WERI-Rb-1 (cell line): ENCODE measurements around the gene MDH1.
"Not testable (repeated sequence)": the region's sequence is repeated elsewhere in the genome, so short reads cannot be mapped to it uniquely, and the experiment has no call there.

Experiments used
- DNase-seq: peaks from one replicate; pipeline ENCODE4 v3.0.0-alpha.2; 2020
- H3K27ac ChIP-seq: fragments of 250-450 bp; sonication (Bioruptor Pico); 2 replicates; pipeline ENCODE4 v1.5.1; 2020; ENCODE audit warnings: mild to moderate bottlenecking, moderate library complexity
- H3K27me3 ChIP-seq: fragments of 250-450 bp; sonication (Bioruptor Pico); 2 replicates; pipeline ENCODE4 v1.5.1; 2021; ENCODE audit warnings: mild to moderate bottlenecking, low read depth, moderate library complexity; ENCODE audit not compliant: insufficient read depth, severe bottlenecking
- H3K36me3 ChIP-seq: fragments of 250-450 bp; sonication (Bioruptor Pico); 2 replicates; pipeline ENCODE4 v1.5.1; 2020; ENCODE audit warnings: mild to moderate bottlenecking, moderate library complexity
- H3K4me3 ChIP-seq: 2 replicates; pipeline ENCODE4 v1.5.1; 2011; ENCODE audit warnings: low read depth, mild to moderate bottlenecking, control low read depth, low read length
- H3K9me3 ChIP-seq: fragments of 250-450 bp; sonication (Bioruptor Pico); 2 replicates; pipeline ENCODE4 v1.5.1; 2021; ENCODE audit warnings: mild to moderate bottlenecking, moderate library complexity; ENCODE audit not compliant: severe bottlenecking
- TF ChIP-seq, protein P1 (sequence below): IDR thresholded peaks from 2 replicates; pipeline ENCODE4 v1.5.1; 2011; ENCODE audit warnings: low read depth, mild to moderate bottlenecking, control low read depth, inconsistent platforms, low read length

MDH1 gene

DNA sequence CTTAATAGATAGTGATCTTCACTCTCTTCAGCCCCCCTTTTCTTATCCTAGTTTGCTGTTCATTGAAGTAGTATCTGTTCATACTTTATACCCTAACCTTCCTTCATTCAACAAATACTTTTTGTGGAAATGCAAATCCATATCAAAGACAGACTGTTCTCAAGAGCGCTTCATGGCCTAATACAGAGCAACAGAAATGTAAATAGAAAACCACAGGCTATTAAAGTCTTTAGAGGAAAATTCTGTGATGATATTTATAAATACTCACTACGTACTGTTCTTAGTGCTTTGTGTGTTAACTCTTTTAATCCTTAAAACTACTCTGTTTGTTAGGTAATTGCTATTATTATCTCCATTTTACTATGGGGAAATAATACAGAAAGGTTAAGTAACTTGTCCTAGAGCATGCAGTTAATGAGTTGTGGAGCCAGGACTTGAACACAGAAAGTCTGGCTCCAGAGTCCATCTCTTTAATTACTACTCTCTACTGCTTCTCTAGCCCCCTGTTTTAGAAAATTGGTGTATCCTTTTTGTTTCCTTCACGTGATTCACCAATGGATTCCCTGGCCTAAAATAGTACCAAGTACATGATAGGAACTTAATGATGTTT lies 2.9 kb downstream of the MDH1 start:
- Histone ChIP-seq H3K27ac (no peak overlapping the region), H3K27me3 (no peaks in the 10 kb centered on the region), H3K4me3 (no peak overlapping the region), H3K9me3 (no peaks in the 10 kb centered on the region), H3K36me3 (peaks cover 57% of the 10 kb centered on the region)
- TF ChIP-seq, protein P1, sequence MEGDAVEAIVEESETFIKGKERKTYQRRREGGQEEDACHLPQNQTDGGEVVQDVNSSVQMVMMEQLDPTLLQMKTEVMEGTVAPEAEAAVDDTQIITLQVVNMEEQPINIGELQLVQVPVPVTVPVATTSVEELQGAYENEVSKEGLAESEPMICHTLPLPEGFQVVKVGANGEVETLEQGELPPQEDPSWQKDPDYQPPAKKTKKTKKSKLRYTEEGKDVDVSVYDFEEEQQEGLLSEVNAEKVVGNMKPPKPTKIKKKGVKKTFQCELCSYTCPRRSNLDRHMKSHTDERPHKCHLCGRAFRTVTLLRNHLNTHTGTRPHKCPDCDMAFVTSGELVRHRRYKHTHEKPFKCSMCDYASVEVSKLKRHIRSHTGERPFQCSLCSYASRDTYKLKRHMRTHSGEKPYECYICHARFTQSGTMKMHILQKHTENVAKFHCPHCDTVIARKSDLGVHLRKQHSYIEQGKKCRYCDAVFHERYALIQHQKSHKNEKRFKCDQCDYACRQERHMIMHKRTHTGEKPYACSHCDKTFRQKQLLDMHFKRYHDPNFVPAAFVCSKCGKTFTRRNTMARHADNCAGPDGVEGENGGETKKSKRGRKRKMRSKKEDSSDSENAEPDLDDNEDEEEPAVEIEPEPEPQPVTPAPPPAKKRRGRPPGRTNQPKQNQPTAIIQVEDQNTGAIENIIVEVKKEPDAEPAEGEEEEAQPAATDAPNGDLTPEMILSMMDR: no peak
- no peak for DNase-seq

DNA sequence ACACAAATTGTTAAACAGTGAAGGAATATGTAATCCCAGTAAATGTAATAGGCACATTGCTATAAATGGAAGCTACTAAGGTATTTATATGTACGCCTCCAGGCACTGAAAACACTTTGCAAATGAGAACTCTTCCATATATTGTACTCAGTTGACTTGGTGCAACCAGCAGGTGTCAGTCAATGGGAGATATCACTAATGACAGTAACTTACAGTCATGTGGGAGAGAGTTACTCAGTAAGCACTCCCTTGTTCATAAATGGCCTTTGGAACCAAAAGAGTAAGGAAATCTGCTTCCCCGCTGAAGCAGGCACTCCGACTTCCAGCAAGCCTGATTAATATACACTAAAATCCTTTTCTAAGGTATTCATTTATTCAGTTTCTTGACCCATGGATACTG lies 5.9 kb downstream of the MDH1 start:
- peaks cover 78% of the 10 kb centered on the region for H3K36me3 ChIP-seq
- DNase-seq: no peak

DNA sequence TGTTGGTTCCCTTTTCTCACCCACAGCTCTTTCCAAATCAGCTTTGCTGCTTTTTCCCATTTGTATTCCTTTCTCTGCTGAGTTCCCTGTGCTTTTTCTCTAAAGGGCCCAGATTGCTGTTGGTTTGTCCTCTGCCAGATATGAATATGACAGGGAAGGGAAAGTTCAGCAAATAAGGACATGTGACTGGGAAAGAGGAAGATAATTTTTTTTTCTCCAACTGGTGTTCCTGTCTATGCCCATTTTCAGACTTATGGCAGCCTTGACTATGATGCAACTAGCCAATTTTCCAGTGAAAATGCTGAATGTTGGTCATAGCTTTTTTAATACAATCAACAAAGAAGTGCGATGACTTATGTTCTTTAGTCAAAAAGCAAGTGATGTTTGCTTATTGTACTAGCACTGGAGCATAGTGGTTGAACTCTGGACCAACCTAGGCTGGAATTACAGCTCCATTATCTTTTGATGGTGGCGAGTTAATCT lies 7.7 kb downstream of the MDH1 start:
- TF ChIP-seq, protein P1: no peak
- no peak overlapping the region for H3K27ac ChIP-seq
- H3K27me3 ChIP-seq: no peaks in the 10 kb centered on the region
- H3K36me3 ChIP-seq: peaks cover 82% of the 10 kb centered on the region
- H3K4me3 ChIP-seq: no peak overlapping the region
- H3K9me3 ChIP-seq: no peaks in the 10 kb centered on the region
- no peak for DNase-seq

More for the DNA sequence above, 5.9 kb downstream of the MDH1 start:
- Histone ChIP-seq H3K9me3 (no peaks in the 10 kb centered on the region), H3K27me3 (no peaks in the 10 kb centered on the region), H3K4me3 (no peak overlapping the region), H3K27ac (no peak overlapping the region)
- TF ChIP-seq, protein P1: no peak

DNA sequence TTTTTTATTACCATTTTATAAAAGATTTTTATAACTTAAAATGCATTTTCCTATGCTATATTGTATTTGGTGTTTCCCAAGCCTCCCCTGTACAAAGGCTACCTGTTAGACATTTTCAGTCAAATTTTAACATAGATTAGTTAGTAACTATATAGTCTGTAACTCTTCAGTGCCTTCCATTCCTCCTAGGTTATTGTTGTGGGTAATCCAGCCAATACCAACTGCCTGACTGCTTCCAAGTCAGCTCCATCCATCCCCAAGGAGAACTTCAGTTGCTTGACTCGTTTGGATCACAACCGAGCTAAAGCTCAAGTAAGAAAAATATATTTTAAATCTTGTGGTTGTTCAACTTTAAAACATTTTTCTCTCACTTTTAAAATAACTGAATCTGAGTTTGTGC lies 10.2 kb downstream of the MDH1 start:
- H3K9me3 ChIP-seq: no peaks in the 10 kb centered on the region
- no peak for DNase-seq
- H3K4me3 ChIP-seq: no peak overlapping the region
- TF ChIP-seq, protein P1: no peak
- peaks cover 91% of the 10 kb centered on the region for H3K36me3 ChIP-seq
- H3K27ac ChIP-seq: no peak overlapping the region
- no peaks in the 10 kb centered on the region for H3K27me3 ChIP-seq

DNA sequence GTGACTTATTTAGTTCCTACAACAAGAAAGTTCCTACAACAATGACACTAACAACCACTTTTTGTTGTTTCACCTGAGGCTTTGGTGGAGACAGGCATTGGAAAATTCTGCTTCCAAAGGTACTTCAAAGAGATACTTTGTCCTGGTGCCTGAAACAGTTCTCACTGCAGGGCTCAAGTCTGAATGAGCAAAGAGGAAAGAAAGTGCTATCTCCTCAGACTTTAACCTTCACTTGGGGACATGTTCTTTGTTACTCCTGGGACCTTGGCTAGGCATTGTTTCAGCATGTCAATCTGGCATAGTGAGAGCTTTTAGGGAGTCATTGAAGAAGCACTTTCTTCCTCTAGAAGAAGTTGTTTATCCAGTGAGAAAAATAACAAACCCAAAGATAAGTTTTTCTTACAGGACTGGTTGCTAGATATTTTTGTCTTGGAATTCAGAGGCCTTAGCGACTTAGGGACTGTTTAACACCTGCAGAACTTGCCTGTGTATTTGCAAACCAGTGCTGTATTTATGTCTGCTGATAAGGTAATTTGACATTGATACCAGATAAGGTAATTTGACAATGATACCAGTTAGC lies 12.2 kb downstream of the MDH1 start:
- no peak for DNase-seq
- TF ChIP-seq, protein P1: no peak
- peaks cover 91% of the 10 kb centered on the region for H3K36me3 ChIP-seq

DNA sequence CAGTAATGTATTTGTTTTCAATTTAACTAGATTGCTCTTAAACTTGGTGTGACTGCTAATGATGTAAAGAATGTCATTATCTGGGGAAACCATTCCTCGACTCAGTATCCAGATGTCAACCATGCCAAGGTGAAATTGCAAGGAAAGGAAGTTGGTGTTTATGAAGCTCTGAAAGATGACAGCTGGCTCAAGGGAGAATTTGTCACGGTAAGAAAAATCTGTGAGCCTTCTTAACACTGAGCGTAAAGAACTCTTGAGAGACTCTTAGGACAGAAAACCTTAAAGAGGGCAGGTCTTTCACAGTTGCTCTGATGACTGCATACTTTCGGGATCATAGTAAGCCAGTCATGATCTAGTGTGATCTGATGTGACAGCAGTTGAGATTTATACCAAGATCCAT lies 15.9 kb downstream of the MDH1 start:
- H3K4me3 ChIP-seq: no peak overlapping the region
- no peaks in the 10 kb centered on the region for H3K27me3 ChIP-seq
- TF ChIP-seq, protein P1: no peak
- H3K9me3 ChIP-seq: no peaks in the 10 kb centered on the region
- no peak for DNase-seq
- H3K27ac ChIP-seq: no peak overlapping the region
- H3K36me3 ChIP-seq: peaks cover 74% of the 10 kb centered on the region

More for the DNA sequence above, 12.2 kb downstream of the MDH1 start:
- H3K9me3 ChIP-seq: no peaks in the 10 kb centered on the region
- H3K27ac ChIP-seq: no peak overlapping the region
- no peaks in the 10 kb centered on the region for H3K27me3 ChIP-seq
- no peak overlapping the region for H3K4me3 ChIP-seq

DNA sequence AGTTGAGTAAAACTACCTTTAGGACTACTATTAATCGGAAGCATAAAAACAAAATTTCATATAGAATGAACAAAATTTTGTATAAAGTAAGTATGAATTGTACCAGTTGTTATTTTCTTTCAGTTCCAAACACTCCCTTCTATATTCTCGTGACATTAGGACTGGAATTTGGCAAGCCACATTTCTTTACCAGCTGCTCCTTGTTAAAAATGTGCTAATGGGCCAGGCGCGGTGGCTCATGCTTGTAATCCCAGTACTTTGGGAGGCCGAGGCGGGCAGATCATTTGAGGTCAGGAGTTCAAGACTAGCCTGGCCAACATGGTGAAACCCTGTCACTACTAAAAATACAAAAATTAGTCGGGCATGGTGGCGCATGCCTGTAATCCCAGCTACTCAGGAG lies 20.1 kb downstream of the MDH1 start:
- not testable (repeated sequence) for DNase-seq, H3K4me3 ChIP-seq, H3K27ac ChIP-seq, H3K9me3 ChIP-seq, H3K27me3 ChIP-seq
- H3K36me3 ChIP-seq: peaks cover 36% of the 10 kb centered on the region
